ENCODE results near the gene ID1. TPM values are rescaled to one million over a fixed set of nuclear protein-coding genes. Genes with fewer than 3 reads are reported as not detected.

ID1 gene
- total and polyA plus RNA-seq, 2 of the 13 experiments (the other 11 are each of a cell fraction or from before 2014, with no cell fraction given), result 320 to 419 TPM

GRCh38 chr20:31608251-31608945 lies 3.3 kb downstream of the ID1 start (continued):
- TF ChIP-seq, protein P1, sequence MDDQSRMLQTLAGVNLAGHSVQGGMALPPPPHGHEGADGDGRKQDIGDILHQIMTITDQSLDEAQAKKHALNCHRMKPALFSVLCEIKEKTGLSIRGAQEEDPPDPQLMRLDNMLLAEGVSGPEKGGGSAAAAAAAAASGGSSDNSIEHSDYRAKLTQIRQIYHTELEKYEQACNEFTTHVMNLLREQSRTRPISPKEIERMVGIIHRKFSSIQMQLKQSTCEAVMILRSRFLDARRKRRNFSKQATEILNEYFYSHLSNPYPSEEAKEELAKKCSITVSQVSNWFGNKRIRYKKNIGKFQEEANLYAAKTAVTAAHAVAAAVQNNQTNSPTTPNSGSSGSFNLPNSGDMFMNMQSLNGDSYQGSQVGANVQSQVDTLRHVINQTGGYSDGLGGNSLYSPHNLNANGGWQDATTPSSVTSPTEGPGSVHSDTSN (CRISPR knock-in tag; IDR thresholded peaks at IDR 0.05; ENCODE audit: borderline replicate concordance), result no peak
- TF ChIP-seq ZNF468 (CRISPR knock-in tag; IDR thresholded peaks at IDR 0.05), result no peak; the same call in 1 of the 2 replicates
- TF ChIP-seq THAP11 (CRISPR knock-in tag; IDR thresholded peaks at IDR 0.05), result peak; percentile 88
- TF ChIP-seq CBX2 (IDR thresholded peaks at IDR 0.05; ENCODE audit: low read depth, low read length), result no peak
- peak; percentile 94 for TF ChIP-seq CBX2 (CRISPR knock-in tag; IDR thresholded peaks at IDR 0.05; ENCODE audit: low read depth)
- TF ChIP-seq ZNF543 (CRISPR knock-in tag; IDR thresholded peaks at IDR 0.05), result peak; percentile 99
- TF ChIP-seq CBX1 (IDR thresholded peaks at IDR 0.05; ENCODE audit: low read depth), result peak; percentile 53
- peak; percentile 99 for TF ChIP-seq ZNF331 (CRISPR knock-in tag; IDR thresholded peaks at IDR 0.05)
- peak; percentile 79 for TF ChIP-seq TCF7L2 (IDR thresholded peaks at IDR 0.05; ENCODE audit: low read depth, low read length)
- TF ChIP-seq, protein P2, sequence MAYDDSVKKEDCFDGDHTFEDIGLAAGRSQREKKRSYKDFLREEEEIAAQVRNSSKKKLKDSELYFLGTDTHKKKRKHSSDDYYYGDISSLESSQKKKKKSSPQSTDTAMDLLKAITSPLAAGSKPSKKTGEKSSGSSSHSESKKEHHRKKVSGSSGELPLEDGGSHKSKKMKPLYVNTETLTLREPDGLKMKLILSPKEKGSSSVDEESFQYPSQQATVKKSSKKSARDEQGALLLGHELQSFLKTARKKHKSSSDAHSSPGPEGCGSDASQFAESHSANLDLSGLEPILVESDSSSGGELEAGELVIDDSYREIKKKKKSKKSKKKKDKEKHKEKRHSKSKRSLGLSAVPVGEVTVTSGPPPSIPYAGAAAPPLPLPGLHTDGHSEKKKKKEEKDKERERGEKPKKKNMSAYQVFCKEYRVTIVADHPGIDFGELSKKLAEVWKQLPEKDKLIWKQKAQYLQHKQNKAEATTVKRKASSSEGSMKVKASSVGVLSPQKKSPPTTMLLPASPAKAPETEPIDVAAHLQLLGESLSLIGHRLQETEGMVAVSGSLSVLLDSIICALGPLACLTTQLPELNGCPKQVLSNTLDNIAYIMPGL (CRISPR knock-in tag; IDR thresholded peaks at IDR 0.05; ENCODE audit: borderline replicate concordance in 1 of 2, low read depth in 1 of 2), result peak; percentile 86 to 92
- no peak; the same call in 1 of the 2 replicates for TF ChIP-seq SIX1 (CRISPR knock-in tag; IDR thresholded peaks at IDR 0.05; ENCODE audit: borderline replicate concordance)
- TF ChIP-seq ZNF343 (CRISPR knock-in tag; IDR thresholded peaks at IDR 0.05), result no peak; the same call in none of the 2 replicates
- peak; percentile 88; the same call in 1 of the 2 replicates for TF ChIP-seq ATM (IDR thresholded peaks at IDR 0.05; ENCODE audit: borderline replicate concordance)
- TF ChIP-seq, protein P3, sequence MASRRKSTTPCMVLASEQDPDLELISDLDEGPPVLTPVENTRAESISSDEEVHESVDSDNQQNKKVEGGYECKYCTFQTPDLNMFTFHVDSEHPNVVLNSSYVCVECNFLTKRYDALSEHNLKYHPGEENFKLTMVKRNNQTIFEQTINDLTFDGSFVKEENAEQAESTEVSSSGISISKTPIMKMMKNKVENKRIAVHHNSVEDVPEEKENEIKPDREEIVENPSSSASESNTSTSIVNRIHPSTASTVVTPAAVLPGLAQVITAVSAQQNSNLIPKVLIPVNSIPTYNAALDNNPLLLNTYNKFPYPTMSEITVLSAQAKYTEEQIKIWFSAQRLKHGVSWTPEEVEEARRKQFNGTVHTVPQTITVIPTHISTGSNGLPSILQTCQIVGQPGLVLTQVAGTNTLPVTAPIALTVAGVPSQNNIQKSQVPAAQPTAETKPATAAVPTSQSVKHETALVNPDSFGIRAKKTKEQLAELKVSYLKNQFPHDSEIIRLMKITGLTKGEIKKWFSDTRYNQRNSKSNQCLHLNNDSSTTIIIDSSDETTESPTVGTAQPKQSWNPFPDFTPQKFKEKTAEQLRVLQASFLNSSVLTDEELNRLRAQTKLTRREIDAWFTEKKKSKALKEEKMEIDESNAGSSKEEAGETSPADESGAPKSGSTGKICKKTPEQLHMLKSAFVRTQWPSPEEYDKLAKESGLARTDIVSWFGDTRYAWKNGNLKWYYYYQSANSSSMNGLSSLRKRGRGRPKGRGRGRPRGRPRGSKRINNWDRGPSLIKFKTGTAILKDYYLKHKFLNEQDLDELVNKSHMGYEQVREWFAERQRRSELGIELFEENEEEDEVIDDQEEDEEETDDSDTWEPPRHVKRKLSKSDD (CRISPR knock-in tag; IDR thresholded peaks at IDR 0.05; ENCODE audit: low read depth), result peak; percentile 96
- TF ChIP-seq ERF (CRISPR knock-in tag; IDR thresholded peaks at IDR 0.05), result peak; percentile 100
- peak; percentile 69 for TF ChIP-seq POLR2AphosphoS5 (IDR thresholded peaks at IDR 0.05; ENCODE audit: low read depth, low read length)
- peak; percentile 35 for TF ChIP-seq STAG1 (CRISPR knock-in tag; IDR thresholded peaks at IDR 0.05)
- peak; percentile 99 for TF ChIP-seq MTERF4 (CRISPR knock-in tag; IDR thresholded peaks at IDR 0.05)
- TF ChIP-seq ZNF788 (CRISPR knock-in tag; IDR thresholded peaks at IDR 0.05; ENCODE audit: borderline replicate concordance), result peak; percentile 100
- TF ChIP-seq ZFYVE20 (CRISPR knock-in tag; IDR thresholded peaks at IDR 0.05; ENCODE audit: borderline replicate concordance, low read depth), result peak; percentile 75; the same call in 1 of the 2 replicates
- peak; percentile 97 for TF ChIP-seq SOX5 (CRISPR knock-in tag; IDR thresholded peaks at IDR 0.05; ENCODE audit: borderline replicate concordance)
- TF ChIP-seq ZNF44 (CRISPR knock-in tag; IDR thresholded peaks at IDR 0.05), result peak; percentile 98
- TF ChIP-seq RFXAP (CRISPR knock-in tag; IDR thresholded peaks at IDR 0.05; ENCODE audit: borderline replicate concordance), result peak; percentile 97
- peak; percentile 99 for TF ChIP-seq ZNF556 (CRISPR knock-in tag; IDR thresholded peaks at IDR 0.05; ENCODE audit: borderline replicate concordance)
- TF ChIP-seq ZNF121 (CRISPR knock-in tag; IDR thresholded peaks at IDR 0.05), result peak; percentile 97

Measured in HepG2 (cell line).